ENCODE measurements around the gene S100A1.
"Not testable (repeated sequence)": the region's sequence is repeated elsewhere in the genome, so short reads cannot be mapped to it uniquely, and the experiment has no call there.

S100A1 gene

DNA sequence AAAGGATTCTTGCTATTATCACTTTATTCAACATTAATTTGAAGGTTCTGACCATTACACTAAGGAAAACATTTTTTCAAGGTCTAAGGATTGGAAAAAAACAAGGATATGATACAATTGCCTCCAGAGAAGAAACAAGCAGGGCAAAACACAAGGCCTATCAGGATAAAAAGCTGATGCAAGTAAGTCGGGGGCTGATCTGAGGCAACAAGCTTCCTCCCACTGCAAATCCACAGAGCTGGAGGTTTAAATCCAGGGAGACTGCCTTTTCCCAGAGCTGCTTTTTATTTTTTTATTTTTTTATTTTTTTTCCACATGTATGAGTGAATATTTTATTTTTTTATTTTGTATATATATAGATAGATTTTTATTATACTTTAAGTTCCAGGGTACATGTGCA is 43.2 kb upstream of the S100A1 start:
- no peak overlapping the region for H3K4me3 ChIP-seq (ENCODE audit: severe bottlenecking)
- no peaks in the 10 kb centered on the region for H3K9me3 ChIP-seq (ENCODE audit: severe bottlenecking)
- peaks cover 3% of the 10 kb centered on the region for H3K4me1 ChIP-seq (ENCODE audit: insufficient read depth, poor library complexity, severe bottlenecking)
- no peak for DNase-seq (ENCODE audit: low spot score)
- ATAC-seq (ENCODE audit: low read depth): no peak
- H3K27me3 ChIP-seq (ENCODE audit: insufficient read depth, poor library complexity, severe bottlenecking): no peaks in the 10 kb centered on the region
- no peak overlapping the region for H3K27ac ChIP-seq (ENCODE audit: poor library complexity, severe bottlenecking)
- TF ChIP-seq, protein P1, sequence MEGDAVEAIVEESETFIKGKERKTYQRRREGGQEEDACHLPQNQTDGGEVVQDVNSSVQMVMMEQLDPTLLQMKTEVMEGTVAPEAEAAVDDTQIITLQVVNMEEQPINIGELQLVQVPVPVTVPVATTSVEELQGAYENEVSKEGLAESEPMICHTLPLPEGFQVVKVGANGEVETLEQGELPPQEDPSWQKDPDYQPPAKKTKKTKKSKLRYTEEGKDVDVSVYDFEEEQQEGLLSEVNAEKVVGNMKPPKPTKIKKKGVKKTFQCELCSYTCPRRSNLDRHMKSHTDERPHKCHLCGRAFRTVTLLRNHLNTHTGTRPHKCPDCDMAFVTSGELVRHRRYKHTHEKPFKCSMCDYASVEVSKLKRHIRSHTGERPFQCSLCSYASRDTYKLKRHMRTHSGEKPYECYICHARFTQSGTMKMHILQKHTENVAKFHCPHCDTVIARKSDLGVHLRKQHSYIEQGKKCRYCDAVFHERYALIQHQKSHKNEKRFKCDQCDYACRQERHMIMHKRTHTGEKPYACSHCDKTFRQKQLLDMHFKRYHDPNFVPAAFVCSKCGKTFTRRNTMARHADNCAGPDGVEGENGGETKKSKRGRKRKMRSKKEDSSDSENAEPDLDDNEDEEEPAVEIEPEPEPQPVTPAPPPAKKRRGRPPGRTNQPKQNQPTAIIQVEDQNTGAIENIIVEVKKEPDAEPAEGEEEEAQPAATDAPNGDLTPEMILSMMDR (IDR thresholded peaks at IDR 0.05; ENCODE audit: poor library complexity, severe bottlenecking): no peak
- H3K36me3 ChIP-seq (ENCODE audit: low read depth): no peaks in the 10 kb centered on the region

DNA sequence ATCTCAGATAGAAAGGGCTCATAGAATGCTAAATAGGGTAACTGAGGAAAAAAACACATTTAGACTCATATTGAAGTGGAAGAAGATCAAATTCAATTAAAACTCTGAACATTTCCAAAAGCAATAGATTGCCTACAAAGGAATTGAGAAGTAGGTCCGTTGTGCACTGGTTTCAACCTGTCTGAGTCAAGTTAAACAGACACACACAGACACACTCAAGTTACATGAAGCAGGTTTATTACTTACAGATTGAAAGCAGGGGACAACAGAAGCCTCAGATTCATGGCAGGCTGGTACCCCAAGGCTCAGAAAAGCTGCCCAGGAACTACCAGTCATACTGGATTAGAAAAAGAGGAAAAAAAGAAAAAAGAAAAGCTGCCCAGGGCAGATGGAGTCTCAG is 41.9 kb upstream of the S100A1 start:
- H3K36me3 ChIP-seq (ENCODE audit: low read depth): no peaks in the 10 kb centered on the region
- no peaks in the 10 kb centered on the region for H3K9me3 ChIP-seq (ENCODE audit: severe bottlenecking)
- no peak overlapping the region for H3K27ac ChIP-seq (ENCODE audit: poor library complexity, severe bottlenecking)
- DNase-seq (ENCODE audit: low spot score): no peak
- no peak overlapping the region for H3K4me3 ChIP-seq (ENCODE audit: severe bottlenecking)
- TF ChIP-seq, protein P1 (IDR thresholded peaks at IDR 0.05; ENCODE audit: poor library complexity, severe bottlenecking): no peak
- H3K27me3 ChIP-seq (ENCODE audit: insufficient read depth, poor library complexity, severe bottlenecking): no peaks in the 10 kb centered on the region
- H3K4me1 ChIP-seq (ENCODE audit: insufficient read depth, poor library complexity, severe bottlenecking): peaks cover 3% of the 10 kb centered on the region
- no peak for ATAC-seq (ENCODE audit: low read depth)

DNA sequence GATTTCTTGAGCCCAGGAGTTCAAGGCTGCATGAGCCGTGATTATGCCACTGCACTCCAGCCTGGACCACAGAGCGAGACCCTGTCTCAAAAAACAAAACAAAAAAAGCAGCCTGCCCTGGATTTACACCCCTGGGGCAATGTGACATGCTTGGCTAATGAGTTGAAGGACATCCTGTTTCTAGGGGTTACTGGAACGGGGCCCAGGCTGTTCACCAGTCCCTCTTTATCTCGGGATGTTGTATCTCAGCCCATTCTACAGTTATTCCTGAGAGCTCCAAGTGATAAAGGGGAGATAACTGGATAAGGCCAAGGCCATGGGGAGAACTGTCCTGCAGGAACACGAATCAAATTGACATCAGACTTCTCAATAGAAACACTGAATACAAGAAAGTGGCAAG is 40.9 kb upstream of the S100A1 start:
- TF ChIP-seq, protein P1 (IDR thresholded peaks at IDR 0.05; ENCODE audit: poor library complexity, severe bottlenecking): no peak
- no peak overlapping the region for H3K27ac ChIP-seq (ENCODE audit: poor library complexity, severe bottlenecking)
- no peaks in the 10 kb centered on the region for H3K9me3 ChIP-seq (ENCODE audit: severe bottlenecking)
- ATAC-seq (ENCODE audit: low read depth) (no peak), DNase-seq (ENCODE audit: low spot score) (no peak)
- no peaks in the 10 kb centered on the region for H3K27me3 ChIP-seq (ENCODE audit: insufficient read depth, poor library complexity, severe bottlenecking)
- H3K4me3 ChIP-seq (ENCODE audit: severe bottlenecking): no peak overlapping the region
- peaks cover 3% of the 10 kb centered on the region for H3K4me1 ChIP-seq (ENCODE audit: insufficient read depth, poor library complexity, severe bottlenecking)
- no peaks in the 10 kb centered on the region for H3K36me3 ChIP-seq (ENCODE audit: low read depth)

DNA sequence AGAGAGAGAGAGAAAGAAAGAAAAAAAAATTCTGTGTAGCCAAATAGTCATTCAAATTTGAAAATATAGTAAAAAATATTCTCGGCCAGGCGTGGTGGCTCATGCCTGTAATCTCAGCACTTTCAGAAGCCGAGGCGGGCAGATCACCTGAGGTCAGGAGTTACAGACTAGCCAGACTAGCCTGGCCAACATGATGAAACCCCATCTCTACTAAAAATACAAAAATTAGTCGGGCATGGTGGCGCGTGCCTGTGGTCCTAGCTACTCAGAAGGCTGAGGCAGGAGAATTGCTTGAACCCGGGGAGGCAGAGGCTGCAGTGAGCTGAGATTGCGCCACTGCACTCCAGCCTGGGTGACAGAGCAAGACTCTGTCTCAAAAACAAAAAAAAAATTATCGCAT is 40.2 kb upstream of the S100A1 start:
- H3K27ac ChIP-seq (ENCODE audit: poor library complexity, severe bottlenecking); H3K36me3 ChIP-seq (ENCODE audit: low read depth); H3K4me3 ChIP-seq (ENCODE audit: severe bottlenecking); H3K27me3 ChIP-seq (ENCODE audit: insufficient read depth, poor library complexity, severe bottlenecking); H3K9me3 ChIP-seq (ENCODE audit: severe bottlenecking); DNase-seq (ENCODE audit: low spot score); ATAC-seq (ENCODE audit: low read depth); H3K4me1 ChIP-seq (ENCODE audit: insufficient read depth, poor library complexity, severe bottlenecking): not testable (repeated sequence)

DNA sequence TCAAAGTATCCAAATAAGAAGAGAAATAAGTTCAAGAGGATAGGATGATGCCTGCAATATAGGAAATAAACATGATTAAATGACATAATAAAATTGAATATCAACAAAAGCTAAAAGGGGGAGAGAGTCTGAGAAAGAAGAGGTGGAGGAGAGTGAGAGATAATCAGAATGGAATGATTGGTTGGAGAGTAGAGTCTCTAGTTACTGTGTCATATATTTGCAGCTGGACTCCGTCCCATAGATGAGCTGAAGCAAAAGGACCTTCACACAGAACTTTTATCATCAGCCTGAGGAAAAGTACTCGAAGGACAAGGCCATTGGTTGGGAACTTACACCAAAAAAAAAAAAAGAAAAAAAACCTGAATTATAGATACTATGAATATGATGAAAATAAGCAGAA is 39.8 kb upstream of the S100A1 start:
- H3K9me3 ChIP-seq (ENCODE audit: severe bottlenecking): no peaks in the 10 kb centered on the region
- H3K4me1 ChIP-seq (ENCODE audit: insufficient read depth, poor library complexity, severe bottlenecking): peaks cover 3% of the 10 kb centered on the region
- TF ChIP-seq, protein P1 (IDR thresholded peaks at IDR 0.05; ENCODE audit: poor library complexity, severe bottlenecking): no peak
- no peaks in the 10 kb centered on the region for H3K36me3 ChIP-seq (ENCODE audit: low read depth)
- H3K27me3 ChIP-seq (ENCODE audit: insufficient read depth, poor library complexity, severe bottlenecking): no peaks in the 10 kb centered on the region
- ATAC-seq (ENCODE audit: low read depth) (no peak), DNase-seq (ENCODE audit: low spot score) (no peak)
- H3K27ac ChIP-seq (ENCODE audit: poor library complexity, severe bottlenecking): no peak overlapping the region
- H3K4me3 ChIP-seq (ENCODE audit: severe bottlenecking): no peak overlapping the region
